Lower leg skin (tissue), 3 donors: ENCODE measurements around the gene C17orf67.
A peak's percentile ranks its signal among the peaks of the same experiment; 100 is the strongest.

Experiments used
- CTCF ChIP-seq, 3 donors: fragments of 450-650 bp; IDR thresholded peaks; one replicate each; pipeline ENCODE4 v1.5.1; 2016; ENCODE audit warnings: antibody characterized with exemption in 3 of 3, mild to moderate bottlenecking in 3 of 3, moderate library complexity in 2 of 3
- POLR2A ChIP-seq, 2 donors: fragments of 450-650 bp; IDR thresholded peaks; one replicate each; pipeline ENCODE4 v1.6.1; 2016 to 2017; ENCODE audit warnings: antibody characterized with exemption in 2 of 2, mild to moderate bottlenecking in 1 of 2, moderate library complexity in 1 of 2

GRCh38 chr17:56819431-56820145 is 14.1 kb downstream of the C17orf67 start:
- TF ChIP-seq CTCF (IDR thresholded peaks at IDR 0.05) (peak in 1 of 3 donors; percentile 74), POLR2A (IDR thresholded peaks at IDR 0.05) (no peak)
